NT2/D1 (cell line): Measurements from ENCODE around the gene ATPAF1.
A peak's percentile ranks its signal among the peaks of the same experiment; 100 is the strongest.

ENCODE experiments used
- DNase-seq: peaks from one replicate; pipeline ENCODE4 v3.0.0-alpha.2; 2011; ENCODE audit warnings: low read depth, low spot score
- H3K27me3 ChIP-seq: 2 replicates; pipeline ENCODE4 v1.6.0; 2011; ENCODE audit warnings: mild to moderate bottlenecking; ENCODE audit not compliant: insufficient read length, insufficient read depth
- H3K36me3 ChIP-seq: 2 replicates; pipeline ENCODE4 v1.6.1; 2011; ENCODE audit warnings: mild to moderate bottlenecking, low read length, mixed read lengths; ENCODE audit not compliant: insufficient read depth, insufficient read length
- H3K4me1 ChIP-seq: 2 replicates; pipeline ENCODE4 v1.5.1; 2011; ENCODE audit not compliant: insufficient read depth, insufficient read length
- H3K4me3 ChIP-seq: 2 replicates; pipeline ENCODE4 v1.5.1; 2011; ENCODE audit warnings: low read depth; ENCODE audit not compliant: insufficient read length
- H3K9ac ChIP-seq: 2 replicates; pipeline ENCODE4 v1.6.0; 2011; ENCODE audit warnings: low read depth; ENCODE audit not compliant: insufficient read length
- H3K9me3 ChIP-seq: 2 replicates; pipeline ENCODE4 v1.5.1; 2011; ENCODE audit warnings: mild to moderate bottlenecking, low read length; ENCODE audit not compliant: insufficient read depth
- SUZ12 ChIP-seq: IDR thresholded peaks from 2 replicates; pipeline ENCODE4 v1.6.1; 2011; ENCODE audit not compliant: insufficient read length, insufficient read depth; ENCODE audit errors: extremely low read depth
- YY1 ChIP-seq: IDR thresholded peaks from 2 replicates; pipeline ENCODE4 v1.6.1; 2011; ENCODE audit not compliant: insufficient read length, insufficient read depth
- ZNF274 ChIP-seq: IDR thresholded peaks from 2 replicates; pipeline ENCODE4 v1.6.1; 2011; ENCODE audit warnings: mild to moderate bottlenecking, low read depth, low read length

ATPAF1 gene

DNA sequence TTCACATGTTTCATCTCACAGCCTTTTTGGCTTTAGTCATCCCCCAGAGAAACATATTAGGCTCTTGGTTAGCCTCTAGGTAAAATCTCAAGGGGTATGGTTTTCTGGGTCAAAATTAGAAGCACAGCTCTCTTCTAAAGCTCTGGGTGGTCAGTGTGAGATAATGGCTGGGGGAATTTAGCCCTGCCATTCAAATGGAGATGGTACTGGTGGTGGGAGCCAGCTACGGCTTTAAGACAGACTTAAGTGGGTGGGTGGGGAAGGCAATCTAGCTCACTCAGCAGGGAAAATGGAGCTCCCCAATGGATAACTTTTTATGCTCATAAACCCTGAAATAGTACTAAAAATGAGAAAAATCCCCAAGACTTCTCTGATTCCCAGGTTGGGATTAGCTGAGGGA, 9.2 kb upstream of the ATPAF1 start:
- Histone ChIP-seq H3K9me3 (no peaks in the 10 kb centered on the region), H3K9ac (no peak overlapping the region), H3K4me3 (no peak overlapping the region), H3K4me1 (peaks cover 12% of the 10 kb centered on the region), H3K36me3 (peaks cover 70% of the 10 kb centered on the region), H3K27me3 (no peaks in the 10 kb centered on the region)
- peak; percentile 86 for DNase-seq
- TF ChIP-seq YY1 (no peak), ZNF274 (no peak), SUZ12 (no peak)

- Histone ChIP-seq H3K4me1 (peaks cover 12% of the 10 kb centered on the region), H3K9me3 (no peaks in the 10 kb centered on the region), H3K4me3 (no peak overlapping the region), H3K27me3 (no peaks in the 10 kb centered on the region), H3K36me3 (peaks cover 63% of the 10 kb centered on the region), H3K9ac (no peak overlapping the region)
- DNase-seq = no peak
- TF ChIP-seq SUZ12 = no peak
- TF ChIP-seq YY1 = no peak
- no peak for TF ChIP-seq ZNF274
Observed at GRCh38 chr1:46676531-46676930, 8.4 kb upstream of the ATPAF1 start.

DNA sequence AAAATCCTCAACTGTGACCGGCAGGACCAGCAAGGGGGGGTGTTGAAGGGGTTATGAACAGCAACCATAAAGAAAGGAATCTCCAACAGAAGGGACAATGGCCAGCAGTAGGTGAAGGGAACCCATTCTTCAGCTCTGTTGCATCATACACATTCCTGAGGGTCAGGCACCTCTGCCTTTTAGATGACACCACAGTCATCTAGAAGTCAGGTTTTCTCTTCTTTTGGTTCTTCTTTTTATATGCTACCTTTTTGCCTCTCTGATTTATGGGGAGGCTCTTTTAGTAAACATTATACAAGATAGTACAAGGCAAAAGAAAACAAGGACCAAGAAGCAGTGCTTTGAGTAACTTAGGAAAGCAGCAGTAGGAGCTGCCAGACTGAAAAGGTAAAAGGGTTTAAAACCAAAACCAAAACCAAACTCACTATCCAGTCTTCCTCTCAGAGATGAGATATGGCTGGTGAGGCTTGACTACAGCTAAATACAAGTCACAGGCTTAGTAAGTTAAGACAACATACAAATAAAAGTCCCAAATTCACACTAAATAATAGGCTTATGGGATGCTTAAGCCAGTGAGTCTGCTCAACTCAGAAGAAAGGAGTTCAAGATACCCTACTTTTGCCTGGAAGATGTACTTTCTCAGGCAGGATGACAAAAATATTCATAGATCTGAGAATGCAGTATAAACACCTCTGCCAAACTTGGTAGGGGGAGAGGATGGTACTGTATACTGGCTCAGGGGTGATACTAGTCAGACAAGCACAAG, 7.6 kb upstream of the ATPAF1 start:
- Histone ChIP-seq H3K27me3 (no peaks in the 10 kb centered on the region), H3K9ac (no peak overlapping the region), H3K4me3 (no peak overlapping the region), H3K9me3 (no peaks in the 10 kb centered on the region), H3K4me1 (peaks cover 12% of the 10 kb centered on the region), H3K36me3 (peaks cover 55% of the 10 kb centered on the region)
- DNase-seq = no peak
- no peak for TF ChIP-seq ZNF274
- no peak for TF ChIP-seq SUZ12
- TF ChIP-seq YY1 = no peak

DNA sequence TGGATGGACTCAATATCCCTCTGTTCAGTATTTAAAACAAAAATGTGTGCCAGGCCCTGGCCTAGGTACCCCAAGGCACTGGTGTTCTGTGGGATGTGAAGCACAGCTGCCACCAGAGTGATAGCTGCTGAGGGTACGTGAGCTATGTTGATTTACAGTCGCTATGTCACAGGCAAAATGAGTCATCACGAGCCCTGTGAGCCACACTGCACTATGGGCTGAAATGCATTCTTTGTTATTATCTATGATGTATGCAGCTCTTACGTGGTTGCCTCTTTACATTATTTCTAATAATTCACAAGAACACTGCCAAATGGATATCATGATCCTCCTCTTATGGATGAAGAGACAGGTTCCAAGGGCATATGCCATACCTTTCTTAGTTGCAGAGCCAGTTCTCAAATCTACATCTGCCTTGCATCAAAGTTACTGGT, 5.6 kb upstream of the ATPAF1 start:
- H3K4me3 ChIP-seq = no peak overlapping the region
- DNase-seq = no peak
- H3K4me1 ChIP-seq = peaks cover 12% of the 10 kb centered on the region
- peaks cover 10% of the 10 kb centered on the region for H3K27me3 ChIP-seq
- H3K9me3 ChIP-seq = no peaks in the 10 kb centered on the region
- H3K9ac ChIP-seq = no peak overlapping the region
- H3K36me3 ChIP-seq = peaks cover 40% of the 10 kb centered on the region
- TF ChIP-seq ZNF274 = no peak
- no peak for TF ChIP-seq SUZ12

- Histone ChIP-seq H3K27me3 (peaks cover 11% of the 10 kb centered on the region), H3K4me3 (no peak overlapping the region), H3K9ac (no peak overlapping the region), H3K9me3 (no peaks in the 10 kb centered on the region), H3K4me1 (peaks cover 12% of the 10 kb centered on the region), H3K36me3 (peaks cover 33% of the 10 kb centered on the region)
- DNase-seq = no peak
- no peak for TF ChIP-seq ZNF274
- no peak for TF ChIP-seq SUZ12
- TF ChIP-seq YY1 = no peak
Observed at GRCh38 chr1:46672696-46673095, 4.5 kb upstream of the ATPAF1 start.

- H3K27me3 ChIP-seq = peaks cover 11% of the 10 kb centered on the region
- peaks cover 7% of the 10 kb centered on the region for H3K4me1 ChIP-seq
- H3K9me3 ChIP-seq = no peaks in the 10 kb centered on the region
- H3K36me3 ChIP-seq = peaks cover 22% of the 10 kb centered on the region
- TF ChIP-seq YY1 (no peak), ZNF274 (no peak), SUZ12 (no peak)
- H3K9ac ChIP-seq = no peak within 1 kb of the TSS
- H3K4me3 ChIP-seq = no peak within 1 kb of the TSS
- no peak for DNase-seq
Observed at GRCh38 chr1:46671554-46671953, 3.4 kb upstream of the ATPAF1 start, which contains the start of gene TEX38. Gene TEX38, plus strand, starts transcription at chr1:46671854. Its CDS starts 81 bp downstream, at chr1:46671935.

- H3K4me3 ChIP-seq = no peak overlapping the region
- peaks cover 11% of the 10 kb centered on the region for H3K27me3 ChIP-seq
- peaks cover 5% of the 10 kb centered on the region for H3K4me1 ChIP-seq
- TF ChIP-seq YY1 (no peak), SUZ12 (no peak), ZNF274 (no peak)
- no peak for DNase-seq
- no peak overlapping the region for H3K9ac ChIP-seq
- no peaks in the 10 kb centered on the region for H3K9me3 ChIP-seq
- H3K36me3 ChIP-seq = peaks cover 21% of the 10 kb centered on the region
Observed at GRCh38 chr1:46670134-46670533, 2.0 kb upstream of the ATPAF1 start.
